MM.1S (cell line): ENCODE measurements around the gene KSR1.

ENCODE experiments used
- EZH2 ChIP-seq: fragments of 300-600 bp; sonication (generic); optimal IDR thresholded peaks from 2 replicates; pipeline ENCODE3; 2017; ENCODE audit warnings: low read depth, mild to moderate bottlenecking, antibody characterized with exemption, low read length, mixed read lengths
- EZH2phosphoT487 ChIP-seq: fragments of 300-600 bp; sonication (generic); IDR thresholded peaks from 2 replicates; pipeline ENCODE4 v1.6.1; 2018; ENCODE audit warnings: antibody characterized with exemption, low read length
- TF ChIP-seq, protein P1 (sequence below): fragments of 300-600 bp; sonication (generic); IDR thresholded peaks from 2 replicates; pipeline ENCODE4 v1.5.1; 2016; ENCODE audit warnings: antibody characterized with exemption, low read length, mixed read lengths

DNA sequence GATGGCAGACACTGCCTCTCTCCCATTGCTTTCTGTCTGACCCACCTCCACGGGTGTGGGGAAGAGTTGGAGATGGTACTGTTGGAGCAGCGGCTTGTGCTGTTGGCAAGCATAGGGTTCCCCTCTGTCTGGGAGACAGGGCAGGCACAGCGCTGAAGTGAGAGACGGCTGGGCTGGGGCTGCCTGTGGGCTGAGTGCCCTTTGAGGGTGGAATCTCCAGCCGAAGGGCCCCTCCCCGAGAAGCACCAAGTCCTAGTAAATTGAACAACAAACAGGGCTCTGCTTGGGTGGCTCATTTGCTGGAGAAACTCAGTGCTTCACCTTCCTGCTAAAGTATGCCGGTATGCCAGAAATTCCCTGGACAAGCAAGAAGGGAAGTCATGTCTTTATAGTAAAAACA, 79.7 kb downstream of the KSR1 start:
- TF ChIP-seq, protein P1, sequence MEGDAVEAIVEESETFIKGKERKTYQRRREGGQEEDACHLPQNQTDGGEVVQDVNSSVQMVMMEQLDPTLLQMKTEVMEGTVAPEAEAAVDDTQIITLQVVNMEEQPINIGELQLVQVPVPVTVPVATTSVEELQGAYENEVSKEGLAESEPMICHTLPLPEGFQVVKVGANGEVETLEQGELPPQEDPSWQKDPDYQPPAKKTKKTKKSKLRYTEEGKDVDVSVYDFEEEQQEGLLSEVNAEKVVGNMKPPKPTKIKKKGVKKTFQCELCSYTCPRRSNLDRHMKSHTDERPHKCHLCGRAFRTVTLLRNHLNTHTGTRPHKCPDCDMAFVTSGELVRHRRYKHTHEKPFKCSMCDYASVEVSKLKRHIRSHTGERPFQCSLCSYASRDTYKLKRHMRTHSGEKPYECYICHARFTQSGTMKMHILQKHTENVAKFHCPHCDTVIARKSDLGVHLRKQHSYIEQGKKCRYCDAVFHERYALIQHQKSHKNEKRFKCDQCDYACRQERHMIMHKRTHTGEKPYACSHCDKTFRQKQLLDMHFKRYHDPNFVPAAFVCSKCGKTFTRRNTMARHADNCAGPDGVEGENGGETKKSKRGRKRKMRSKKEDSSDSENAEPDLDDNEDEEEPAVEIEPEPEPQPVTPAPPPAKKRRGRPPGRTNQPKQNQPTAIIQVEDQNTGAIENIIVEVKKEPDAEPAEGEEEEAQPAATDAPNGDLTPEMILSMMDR: no peak
- TF ChIP-seq EZH2 (no peak), EZH2phosphoT487 (no peak)
